Neural cell (in vitro differentiated cells): Measurements from ENCODE around the gene LRBA. TPM values are rescaled to one million over a fixed set of nuclear protein-coding genes. Genes with fewer than 3 reads are reported as not detected.

Experiments
- H2AFZ ChIP-seq: fragments of 200-600, 300-800 bp; sonication (generic), shearing (Covaris generic); 2 replicates; pipeline ENCODE4 v1.6.0; 2014; ENCODE audit warnings: low read depth, mild to moderate bottlenecking, antibody characterized with exemption, low read length, moderate library complexity
- H3F3A ChIP-seq: fragments of 200-600 bp; shearing (Covaris generic); 2 replicates; pipeline ENCODE4 v1.6.1; 2016; ENCODE audit warnings: mild to moderate bottlenecking, moderate library complexity, mixed read lengths, antibody characterized with exemption, low read length; ENCODE audit not compliant: insufficient read depth, poor library complexity, severe bottlenecking
- H3K27ac ChIP-seq: fragments of 200-600, 300-800 bp; sonication (generic), shearing (Covaris generic); 2 replicates; pipeline ENCODE4 v1.5.1; 2014; ENCODE audit warnings: mild to moderate bottlenecking, low read length, moderate library complexity
- H3K27me3 ChIP-seq: fragments of 300-800, 200-600 bp; sonication (generic), shearing (Covaris generic); 2 replicates; pipeline ENCODE4 v1.6.0; 2014; ENCODE audit warnings: mild to moderate bottlenecking, low read depth, low read length, moderate library complexity; ENCODE audit not compliant: insufficient read depth
- H3K36me3 ChIP-seq: fragments of 300-800, 200-600 bp; sonication (generic), shearing (Covaris generic); 2 replicates; pipeline ENCODE4 v1.5.1; 2014; ENCODE audit warnings: mild to moderate bottlenecking, antibody characterized with exemption, low read length, moderate library complexity; ENCODE audit not compliant: insufficient read depth
- H3K4me2 ChIP-seq: fragments of 300-800, 200-600 bp; sonication (generic), shearing (Covaris generic); 2 replicates; pipeline ENCODE4 v1.6.0; 2014; ENCODE audit warnings: mild to moderate bottlenecking, low read length
- H3K4me3 ChIP-seq: fragments of 300-800, 200-600 bp; sonication (generic), shearing (Covaris generic); 2 replicates; pipeline ENCODE4 v1.5.1; 2014; ENCODE audit warnings: mild to moderate bottlenecking, low read length, moderate library complexity
- H3K79me2 ChIP-seq: fragments of 200-600 bp; shearing (Covaris generic); replicated peaks from 2 replicates; pipeline ENCODE4 v1.6.0; 2014; ENCODE audit warnings: mild to moderate bottlenecking, low read length, moderate library complexity; ENCODE audit not compliant: insufficient read depth
- H3K9ac ChIP-seq: fragments of 300-800, 200-600 bp; sonication (generic), shearing (Covaris generic); 2 replicates; pipeline ENCODE4 v1.6.1; 2016; ENCODE audit warnings: mild to moderate bottlenecking, low read length, mixed read lengths
- H3K9me2 ChIP-seq: fragments of 200-600 bp; shearing (Covaris generic); 2 replicates; pipeline ENCODE4 v1.6.1; 2016; ENCODE audit warnings: mild to moderate bottlenecking, low read length, mixed read lengths; ENCODE audit not compliant: insufficient read depth
- H3K9me3 ChIP-seq: fragments of 200-600, 300-800 bp; sonication (generic), shearing (Covaris generic); 2 replicates; pipeline ENCODE4 v1.6.1; 2016; ENCODE audit warnings: mild to moderate bottlenecking, mixed run types, low read length, moderate library complexity, mixed read lengths
- H4K20me1 ChIP-seq: fragments of 200-600 bp; shearing (Covaris generic); 2 replicates; pipeline ENCODE4 v1.6.1; 2016; ENCODE audit warnings: mild to moderate bottlenecking, mixed run types; ENCODE audit not compliant: insufficient read depth
- CTCF ChIP-seq: fragments of 450-650 bp; IDR thresholded peaks from 2 replicates; pipeline ENCODE4 v1.5.1; 2014; ENCODE audit warnings: antibody characterized with exemption, mild to moderate bottlenecking, moderate library complexity; ENCODE audit not compliant: poor library complexity, severe bottlenecking
- EP300 ChIP-seq: fragments of 450-650 bp; conservative IDR thresholded peaks from 2 replicates; pipeline ENCODE4 v1.6.1; 2014; ENCODE audit warnings: antibody characterized with exemption, mild to moderate bottlenecking, moderate library complexity; ENCODE audit not compliant: poor library complexity, severe bottlenecking
- EZH2 ChIP-seq: fragments of 200-600, 300-800 bp; shearing (Covaris generic), sonication (generic); IDR thresholded peaks from 2 replicates; pipeline ENCODE4 v1.6.1; 2014; ENCODE audit warnings: antibody characterized with exemption, low read length, borderline replicate concordance, mild to moderate bottlenecking; ENCODE audit not compliant: insufficient read depth, poor library complexity, severe bottlenecking
- MXI1 ChIP-seq: fragments of 450-650 bp; conservative IDR thresholded peaks from 2 replicates; pipeline ENCODE4 v1.6.1; 2014; ENCODE audit warnings: antibody characterized with exemption, mild to moderate bottlenecking; ENCODE audit not compliant: poor library complexity, severe bottlenecking
- POLR2AphosphoS5 ChIP-seq: IDR thresholded peaks from 2 replicates; pipeline ENCODE4 v1.6.1; 2012
- RAD21 ChIP-seq: fragments of 450-650 bp; conservative IDR thresholded peaks from 2 replicates; pipeline ENCODE4 v1.6.1; 2014; ENCODE audit warnings: antibody characterized with exemption, mild to moderate bottlenecking, moderate library complexity
- REST ChIP-seq: IDR thresholded peaks from 2 replicates; pipeline ENCODE4 v1.6.1; 2012; ENCODE audit warnings: borderline replicate concordance
- SMC3 ChIP-seq: fragments of 450-650 bp; conservative IDR thresholded peaks from 2 replicates; pipeline ENCODE4 v1.6.1; 2014; ENCODE audit warnings: antibody characterized with exemption, mild to moderate bottlenecking, moderate library complexity; ENCODE audit not compliant: poor library complexity
- TAF1 ChIP-seq: IDR thresholded peaks from 2 replicates; pipeline ENCODE4 v1.6.1; 2012; ENCODE audit warnings: low read depth
- polyA plus RNA-seq: library from polyadenylated mRNA; depleted of rRNA; stranded (reverse); fragments of >200 nt; gene quantifications from 2 replicates; pipeline ENCODE4 v1.2.3, GENCODE V29; 2014

Gene LRBA
- polyA plus RNA-seq, 1 donor from 2014 or later, result 7.1 TPM

- Histone ChIP-seq H3K36me3 (no peaks in the 10 kb centered on the region), H3K4me3 (no peak overlapping the region), H3K27ac (no peak overlapping the region), H3K9me2 (no peaks in the 10 kb centered on the region), H3K4me2 (no peak overlapping the region), H3K9me3 (no peaks in the 10 kb centered on the region), H3F3A (no peaks in the 10 kb centered on the region), H4K20me1 (no peaks in the 10 kb centered on the region), H3K27me3 (peaks cover 10% of the 10 kb centered on the region), H2AFZ (no peak overlapping the region), H3K79me2 (no peaks in the 10 kb centered on the region), H3K9ac (no peak overlapping the region)
- TF ChIP-seq CTCF, result no peak
Measured at GRCh38 chr4:150337734-150338133, 677.4 kb downstream of the LRBA start.

- peak; percentile 100 for TF ChIP-seq POLR2AphosphoS5
- TF ChIP-seq SMC3, result no peak
- peak; percentile 76 for TF ChIP-seq REST
- peak; percentile 99 for TF ChIP-seq EP300
Measured at GRCh38 chr4:150336676-150337412, 678.2 kb downstream of the LRBA start.

GRCh38 chr4:150332961-150333360 lies 682.1 kb downstream of the LRBA start:
- H3K9me2 ChIP-seq, result no peaks in the 10 kb centered on the region
- no peaks in the 10 kb centered on the region for H3K9me3 ChIP-seq
- no peak overlapping the region for H3K27ac ChIP-seq
- H3K79me2 ChIP-seq, result no peaks in the 10 kb centered on the region
- no peak overlapping the region for H3K9ac ChIP-seq
- H3K27me3 ChIP-seq, result no peaks in the 10 kb centered on the region
- no peaks in the 10 kb centered on the region for H4K20me1 ChIP-seq
- H3K36me3 ChIP-seq, result no peaks in the 10 kb centered on the region
- TF ChIP-seq CTCF, result no peak
- no peak for TF ChIP-seq TAF1
- TF ChIP-seq POLR2AphosphoS5, result no peak
- TF ChIP-seq EZH2, result no peak
- no peak for TF ChIP-seq REST
- no peak for TF ChIP-seq EP300
- no peak for TF ChIP-seq RAD21
- no peak for TF ChIP-seq MXI1
- no peak for TF ChIP-seq SMC3
- no peak overlapping the region for H3K4me2 ChIP-seq
- no peaks in the 10 kb centered on the region for H3F3A ChIP-seq
- H3K4me3 ChIP-seq, result no peak overlapping the region
- H2AFZ ChIP-seq, result no peak overlapping the region

More at GRCh38 chr4:150336676-150337412, 678.2 kb downstream of the LRBA start:
- no peak overlapping the region for H2AFZ ChIP-seq
- H3K36me3 ChIP-seq, result no peaks in the 10 kb centered on the region
- H3K27me3 ChIP-seq, result peaks cover 6% of the 10 kb centered on the region
- H3K9ac ChIP-seq, result no peak overlapping the region
- H4K20me1 ChIP-seq, result no peaks in the 10 kb centered on the region
- H3K79me2 ChIP-seq, result no peaks in the 10 kb centered on the region
- H3K9me2 ChIP-seq, result no peaks in the 10 kb centered on the region
- H3K27ac ChIP-seq, result no peak overlapping the region
- H3F3A ChIP-seq, result no peaks in the 10 kb centered on the region
- H3K4me2 ChIP-seq, result no peak overlapping the region
- no peaks in the 10 kb centered on the region for H3K9me3 ChIP-seq
- no peak overlapping the region for H3K4me3 ChIP-seq
